Keratinocyte (primary cell): ENCODE data around the gene APBB2. TPM values are rescaled to one million over a fixed set of nuclear protein-coding genes. Genes with fewer than 3 reads are reported as not detected.

Experiments used
- DNase-seq: peaks from one replicate; pipeline ENCODE4 v3.0.0-alpha.2; 2011; ENCODE audit warnings: low read depth, missing footprints, low spot score
- FAIRE-seq: peaks from 2 replicates; lab custom pipeline; 2011; peaks lifted over from hg19 to GRCh38; lab: Jason Lieb, UNC
- H2AFZ ChIP-seq: 2 replicates; pipeline ENCODE4 v1.6.0; 2012; ENCODE audit warnings: low read length, control low read depth, inconsistent platforms; ENCODE audit not compliant: control insufficient read depth
- H3K27ac ChIP-seq: 2 replicates; pipeline ENCODE4 v1.5.1; 2011; ENCODE audit warnings: low read length; ENCODE audit not compliant: control insufficient read depth, insufficient read depth
- H3K27me3 ChIP-seq: 3 replicates; pipeline ENCODE4 v1.6.0; 2011; ENCODE audit warnings: low read length; ENCODE audit not compliant: control insufficient read depth, insufficient read depth; ENCODE audit errors: extremely low read depth
- H3K36me3 ChIP-seq, 2 experiments: 2 replicates in 1 of 2; 3 replicates in 1 of 2; pipeline ENCODE4 v1.5.1; 2011; ENCODE audit warnings: low read length in 2 of 2, mild to moderate bottlenecking in 1 of 2; ENCODE audit not compliant: control insufficient read depth in 2 of 2, insufficient read depth in 2 of 2; ENCODE audit errors: extremely low read depth in 1 of 2
- H3K4me1 ChIP-seq: 3 replicates; pipeline ENCODE4 v1.5.1; 2011; ENCODE audit warnings: low read length; ENCODE audit not compliant: control insufficient read depth, insufficient read depth; ENCODE audit errors: extremely low read depth
- H3K4me2 ChIP-seq: 3 replicates; pipeline ENCODE4 v1.6.0; 2011; ENCODE audit warnings: low read depth, low read length; ENCODE audit not compliant: control insufficient read depth, insufficient read depth; ENCODE audit errors: extremely low read depth
- H3K4me3 ChIP-seq, 3 experiments: fragments of 200-600 bp in 1 of 3; sonication (generic) in 1 of 3; 2 replicates in 2 of 3; 3 replicates in 1 of 3; pipeline ENCODE4 v1.5.1; 2011 to 2016; ENCODE audit warnings: low read length in 3 of 3, mild to moderate bottlenecking in 3 of 3, control low read depth in 2 of 3, inconsistent platforms in 1 of 3, low read depth in 1 of 3, mixed read lengths in 1 of 3, mixed run types in 1 of 3, moderate library complexity in 1 of 3; ENCODE audit not compliant: control insufficient read depth in 2 of 3, insufficient read depth in 2 of 3; ENCODE audit errors: extremely low read depth in 1 of 3
- H3K79me2 ChIP-seq: 2 replicates; pipeline ENCODE4 v1.6.0; 2012; ENCODE audit warnings: low read length; ENCODE audit not compliant: control insufficient read depth, insufficient read depth
- H3K9ac ChIP-seq: 3 replicates; pipeline ENCODE4 v1.6.0; 2011; ENCODE audit warnings: low read length; ENCODE audit not compliant: control insufficient read depth, insufficient read depth; ENCODE audit errors: extremely low read depth
- H3K9me1 ChIP-seq: 3 replicates; pipeline ENCODE4 v1.6.0; 2011; ENCODE audit warnings: low read length; ENCODE audit not compliant: control insufficient read depth, insufficient read depth; ENCODE audit errors: extremely low read depth
- H3K9me3 ChIP-seq: 2 replicates; pipeline ENCODE4 v1.5.1; 2012; ENCODE audit warnings: low read depth, low read length; ENCODE audit not compliant: control insufficient read depth
- H4K20me1 ChIP-seq: 3 replicates; pipeline ENCODE4 v1.6.0; 2011; ENCODE audit warnings: low read length; ENCODE audit not compliant: control insufficient read depth, insufficient read depth; ENCODE audit errors: extremely low read depth
- EZH2 ChIP-seq: IDR thresholded peaks from one replicate; pipeline ENCODE4 v1.6.1; 2012; ENCODE audit warnings: inconsistent platforms, mild to moderate bottlenecking, low read length, moderate library complexity
- dilution Hi-C: fragments of 300-500 bp; cut with MboI; formaldehyde crosslinking; loops from one replicate; pipeline ENCODE4 v1.7.0; 2020; ENCODE audit warnings: low sequenced_read_pairs; ENCODE audit not compliant: extremely low pct_ligation_motif_present
- polyA plus RNA-seq, 5 experiments: library from polyadenylated mRNA; depleted of rRNA in 3 of 5; stranded (reverse) in 3 of 5; stranded (forward) in 1 of 5; unstranded in 1 of 5; fragments of >200 nt; gene quantifications; 1 replicate in 1 of 5; 2 replicates in 3 of 5; 3 replicates in 1 of 5; pipeline versions ENCODE4 v1.2.1 to v1.2.3, GENCODE V29; 2011 to 2012; ENCODE audit warnings: missing spikeins in 2 of 5, low read depth in 1 of 5, low replicate concordance in 1 of 5
- TF ChIP-seq, protein P1 (sequence below), 3 experiments: IDR thresholded peaks in 1 of 3; conservative IDR thresholded peaks in 1 of 3; optimal IDR thresholded peaks in 1 of 3; 2 replicates in 2 of 3; 3 replicates in 1 of 3; pipeline versions ENCODE3 to v1.5.1; 2011; ENCODE audit warnings: low read length in 3 of 3, mild to moderate bottlenecking in 3 of 3, moderate library complexity in 2 of 3, control low read depth in 1 of 3, inconsistent platforms in 1 of 3; ENCODE audit not compliant: insufficient read depth in 2 of 3; ENCODE audit errors: extremely low read depth in 1 of 3

Gene APBB2
- polyA plus RNA-seq, 1 donor (not counting 4 experiments of a cell fraction or from before 2014, with no cell fraction given): 57.3 TPM

DNA sequence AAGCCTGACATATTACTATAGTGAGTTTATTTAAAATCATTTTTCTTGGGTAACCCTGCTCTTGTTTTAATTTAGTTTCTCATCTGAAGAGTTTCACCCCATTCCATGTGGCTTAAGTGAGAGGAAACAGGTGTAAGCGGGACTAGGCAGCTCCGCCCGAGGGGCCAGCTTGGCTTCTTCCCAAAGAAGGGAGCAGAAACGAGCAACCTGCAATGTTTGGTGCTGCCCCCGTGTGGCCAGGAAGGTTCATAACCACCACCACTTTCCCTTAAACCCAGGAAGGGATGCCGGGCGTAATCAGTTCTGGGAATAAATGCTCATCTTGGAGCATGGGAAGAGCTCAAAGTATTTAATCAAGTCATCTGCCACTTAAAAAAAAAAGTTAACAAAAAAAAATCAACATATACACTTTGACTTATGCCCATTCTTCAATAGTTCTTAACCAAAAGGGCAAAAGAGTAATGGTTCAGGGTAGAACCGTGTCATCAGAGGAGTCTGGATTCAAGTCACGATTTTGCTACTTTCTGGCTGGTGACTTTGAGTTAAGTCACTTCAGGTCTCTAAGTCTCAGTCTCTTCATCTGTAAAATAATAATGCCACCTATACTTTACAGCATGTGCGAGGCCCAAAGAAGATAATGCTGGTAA is 316.7 kb downstream of the APBB2 start:
- Histone ChIP-seq H3K27me3 (no peaks in the 10 kb centered on the region), H3K27ac (no peak overlapping the region), H3K79me2 (no peaks in the 10 kb centered on the region), H3K4me1 (no peaks in the 10 kb centered on the region), H4K20me1 (no peaks in the 10 kb centered on the region), H3K9me3 (no peaks in the 10 kb centered on the region), H3K9me1 (no peaks in the 10 kb centered on the region), H3K9ac (no peak overlapping the region), H2AFZ (no peak overlapping the region), H3K4me3 (no peak overlapping the region), H3K36me3 (peaks cover 7 to 23% of the 10 kb centered on the region in 2 experiments), H3K4me2 (no peak overlapping the region)
- dilution Hi-C loops: no loop called here
- peak; percentile 61 for FAIRE-seq
- TF ChIP-seq, protein P1, sequence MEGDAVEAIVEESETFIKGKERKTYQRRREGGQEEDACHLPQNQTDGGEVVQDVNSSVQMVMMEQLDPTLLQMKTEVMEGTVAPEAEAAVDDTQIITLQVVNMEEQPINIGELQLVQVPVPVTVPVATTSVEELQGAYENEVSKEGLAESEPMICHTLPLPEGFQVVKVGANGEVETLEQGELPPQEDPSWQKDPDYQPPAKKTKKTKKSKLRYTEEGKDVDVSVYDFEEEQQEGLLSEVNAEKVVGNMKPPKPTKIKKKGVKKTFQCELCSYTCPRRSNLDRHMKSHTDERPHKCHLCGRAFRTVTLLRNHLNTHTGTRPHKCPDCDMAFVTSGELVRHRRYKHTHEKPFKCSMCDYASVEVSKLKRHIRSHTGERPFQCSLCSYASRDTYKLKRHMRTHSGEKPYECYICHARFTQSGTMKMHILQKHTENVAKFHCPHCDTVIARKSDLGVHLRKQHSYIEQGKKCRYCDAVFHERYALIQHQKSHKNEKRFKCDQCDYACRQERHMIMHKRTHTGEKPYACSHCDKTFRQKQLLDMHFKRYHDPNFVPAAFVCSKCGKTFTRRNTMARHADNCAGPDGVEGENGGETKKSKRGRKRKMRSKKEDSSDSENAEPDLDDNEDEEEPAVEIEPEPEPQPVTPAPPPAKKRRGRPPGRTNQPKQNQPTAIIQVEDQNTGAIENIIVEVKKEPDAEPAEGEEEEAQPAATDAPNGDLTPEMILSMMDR (optimal IDR thresholded peaks at IDR 0.05 in 1 of 3, IDR thresholded peaks at IDR 0.05 in 1 of 3, conservative IDR thresholded peaks at IDR 0.05 in 1 of 3; ENCODE audit: extremely low read depth in 1 of 3, insufficient read depth in 2 of 3, low read length in 3 of 3): peak; percentile 80 to 89 (median 87)
- no peak for TF ChIP-seq EZH2
- DNase-seq: no peak

DNA sequence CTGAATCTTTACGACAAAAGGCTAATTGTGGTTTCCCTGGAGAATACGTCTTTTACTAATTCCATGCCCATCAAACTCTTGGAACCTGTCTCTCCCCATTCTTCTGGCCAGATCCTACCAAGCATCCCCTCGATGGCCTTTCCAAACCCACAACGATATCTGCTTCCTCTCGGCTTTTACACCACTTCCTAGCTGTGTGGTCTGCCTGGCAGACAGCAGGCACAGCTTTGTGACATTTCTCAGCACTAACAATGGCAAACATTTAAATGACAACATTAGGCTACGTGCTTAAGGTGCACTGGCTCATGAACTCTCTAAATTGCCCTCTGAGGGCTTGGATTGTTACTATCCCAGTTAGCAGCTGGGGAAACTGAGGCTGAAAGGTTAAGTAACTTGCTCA is 323.6 kb downstream of the APBB2 start:
- dilution Hi-C loops: no loop called here
- Histone ChIP-seq H3K4me3 (no peak overlapping the region), H3K9ac (no peak overlapping the region), H3K27ac (no peak overlapping the region), H4K20me1 (no peaks in the 10 kb centered on the region), H3K27me3 (no peaks in the 10 kb centered on the region), H3K9me1 (no peaks in the 10 kb centered on the region), H3K4me2 (no peak overlapping the region), H2AFZ (no peak overlapping the region), H3K36me3 (peaks cover 29 to 30% of the 10 kb centered on the region in 2 experiments), H3K4me1 (no peaks in the 10 kb centered on the region), H3K79me2 (no peaks in the 10 kb centered on the region), H3K9me3 (no peaks in the 10 kb centered on the region)
- TF ChIP-seq EZH2: no peak
- TF ChIP-seq, protein P1 (optimal IDR thresholded peaks at IDR 0.05 in 1 of 3, IDR thresholded peaks at IDR 0.05 in 1 of 3, conservative IDR thresholded peaks at IDR 0.05 in 1 of 3; ENCODE audit: extremely low read depth in 1 of 3, insufficient read depth in 2 of 3, low read length in 3 of 3): no peak
- FAIRE-seq (no peak), DNase-seq (no peak)
